ENCODE results near the gene TRAPPC3L. TPM values are rescaled to one million over a fixed set of nuclear protein-coding genes. Genes with fewer than 3 reads are reported as not detected.
A peak's percentile ranks its signal among the peaks of the same experiment; 100 is the strongest.

Gene TRAPPC3L
- total RNA-seq, 1 donor from 2014 or later, result 2.3 TPM

GRCh38 chr6:116557893-116558292, 12.4 kb upstream of the TRAPPC3L start:
- no peaks in the 10 kb centered on the region for H3K27me3 Mint-ChIP-seq (ENCODE audit: low read depth)
- peaks cover 46% of the 10 kb centered on the region for H3K4me1 Mint-ChIP-seq
- no peaks in the 10 kb centered on the region for H3K9me3 Mint-ChIP-seq
- H3K27ac Mint-ChIP-seq, result peak overlapping the region; percentile 84
- peak in 1 of 2 experiments; percentile 60 for DNase-seq (ENCODE audit: low spot score in 2 of 2, unreplicated experiment in 2 of 2)
- TF ChIP-seq, protein P1, sequence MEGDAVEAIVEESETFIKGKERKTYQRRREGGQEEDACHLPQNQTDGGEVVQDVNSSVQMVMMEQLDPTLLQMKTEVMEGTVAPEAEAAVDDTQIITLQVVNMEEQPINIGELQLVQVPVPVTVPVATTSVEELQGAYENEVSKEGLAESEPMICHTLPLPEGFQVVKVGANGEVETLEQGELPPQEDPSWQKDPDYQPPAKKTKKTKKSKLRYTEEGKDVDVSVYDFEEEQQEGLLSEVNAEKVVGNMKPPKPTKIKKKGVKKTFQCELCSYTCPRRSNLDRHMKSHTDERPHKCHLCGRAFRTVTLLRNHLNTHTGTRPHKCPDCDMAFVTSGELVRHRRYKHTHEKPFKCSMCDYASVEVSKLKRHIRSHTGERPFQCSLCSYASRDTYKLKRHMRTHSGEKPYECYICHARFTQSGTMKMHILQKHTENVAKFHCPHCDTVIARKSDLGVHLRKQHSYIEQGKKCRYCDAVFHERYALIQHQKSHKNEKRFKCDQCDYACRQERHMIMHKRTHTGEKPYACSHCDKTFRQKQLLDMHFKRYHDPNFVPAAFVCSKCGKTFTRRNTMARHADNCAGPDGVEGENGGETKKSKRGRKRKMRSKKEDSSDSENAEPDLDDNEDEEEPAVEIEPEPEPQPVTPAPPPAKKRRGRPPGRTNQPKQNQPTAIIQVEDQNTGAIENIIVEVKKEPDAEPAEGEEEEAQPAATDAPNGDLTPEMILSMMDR (IDR thresholded peaks at IDR 0.05; ENCODE audit: unreplicated experiment), result no peak
- no peak overlapping the region for H3K4me3 Mint-ChIP-seq
- H3K36me3 Mint-ChIP-seq, result no peaks in the 10 kb centered on the region

GRCh38 chr6:116556814-116557415, 11.4 kb upstream of the TRAPPC3L start:
- Mint-ChIP-seq H3K4me1 (peaks cover 39% of the 10 kb centered on the region), H3K4me3 (no peak overlapping the region), H3K27ac (peak overlapping the region; percentile 57), H3K9me3 (peaks cover 2% of the 10 kb centered on the region), H3K36me3 (no peaks in the 10 kb centered on the region), H3K27me3 (ENCODE audit: low read depth) (no peaks in the 10 kb centered on the region)
- no peak for DNase-seq (ENCODE audit: low spot score in 2 of 2, unreplicated experiment in 2 of 2)
- TF ChIP-seq, protein P1 (IDR thresholded peaks at IDR 0.05; ENCODE audit: unreplicated experiment), result no peak

DNA sequence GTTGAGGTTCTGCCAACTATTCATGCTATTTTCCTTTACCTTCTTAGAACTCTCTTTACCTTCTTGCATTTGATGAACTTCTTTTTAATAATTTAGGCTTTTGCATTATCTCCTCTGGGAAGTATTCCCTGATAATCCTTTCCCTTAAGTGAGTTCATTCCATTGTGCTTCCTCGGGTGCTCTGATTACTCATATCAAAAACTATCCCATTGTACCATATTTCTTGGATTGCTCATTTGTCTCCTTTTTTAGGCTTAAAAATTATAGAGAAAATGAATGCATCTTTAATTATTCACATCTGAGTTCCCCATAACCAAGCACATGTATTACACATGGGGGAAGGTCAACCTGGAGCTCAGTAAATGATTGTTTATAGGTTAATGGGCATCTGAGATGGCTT, 10.6 kb upstream of the TRAPPC3L start:
- Mint-ChIP-seq H3K27ac (no peak overlapping the region), H3K4me3 (no peak overlapping the region), H3K27me3 (ENCODE audit: low read depth) (no peaks in the 10 kb centered on the region), H3K36me3 (no peaks in the 10 kb centered on the region), H3K9me3 (peaks cover 3% of the 10 kb centered on the region), H3K4me1 (peaks cover 36% of the 10 kb centered on the region)
- no peak for DNase-seq (ENCODE audit: low spot score in 2 of 2, unreplicated experiment in 2 of 2)
- TF ChIP-seq, protein P1 (IDR thresholded peaks at IDR 0.05; ENCODE audit: unreplicated experiment), result no peak

DNA sequence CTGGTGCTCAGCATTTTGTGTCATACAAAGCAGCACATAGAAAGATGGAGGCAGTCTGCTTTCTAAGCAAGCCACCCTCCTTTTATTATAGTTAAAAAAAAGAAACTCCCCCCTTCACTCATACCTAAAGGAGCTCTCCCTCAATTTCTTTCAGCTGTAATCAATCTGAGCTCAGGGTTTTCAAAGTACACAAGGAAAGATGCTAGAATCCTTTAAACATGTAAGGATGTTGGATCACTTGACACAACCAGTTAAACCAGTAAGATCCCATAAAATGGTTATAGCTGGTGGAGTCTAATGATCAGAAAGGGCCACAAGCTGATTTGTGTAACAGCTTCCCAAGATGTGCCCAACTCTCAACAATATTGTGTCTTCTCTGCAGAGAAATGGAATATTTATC, 8.0 kb upstream of the TRAPPC3L start, which contains the start of gene CALHM4:
TSS of gene CALHM4 (plus strand) at position 301 of the 400 bp plus-strand sequence. CDS start at position 344, 43 bp downstream.
- H3K4me1 Mint-ChIP-seq, result peaks cover 13% of the 10 kb centered on the region
- no peaks in the 10 kb centered on the region for H3K27me3 Mint-ChIP-seq (ENCODE audit: low read depth)
- TF ChIP-seq, protein P1 (IDR thresholded peaks at IDR 0.05; ENCODE audit: unreplicated experiment), result no peak
- DNase-seq (ENCODE audit: low spot score in 2 of 2, unreplicated experiment in 2 of 2), result no peak
- no peak within 1 kb of the TSS for H3K27ac Mint-ChIP-seq
- H3K36me3 Mint-ChIP-seq, result no peaks in the 10 kb centered on the region
- H3K9me3 Mint-ChIP-seq, result peaks cover 3% of the 10 kb centered on the region
- no peak within 1 kb of the TSS for H3K4me3 Mint-ChIP-seq

GRCh38 chr6:116550796-116551195, 5.3 kb upstream of the TRAPPC3L start:
- DNase-seq (ENCODE audit: low spot score in 2 of 2, unreplicated experiment in 2 of 2), result no peak
- TF ChIP-seq, protein P1 (IDR thresholded peaks at IDR 0.05; ENCODE audit: unreplicated experiment), result no peak
- no peaks in the 10 kb centered on the region for H3K36me3 Mint-ChIP-seq
- H3K27me3 Mint-ChIP-seq (ENCODE audit: low read depth), result no peaks in the 10 kb centered on the region
- H3K27ac Mint-ChIP-seq, result no peak overlapping the region
- no peak overlapping the region for H3K4me3 Mint-ChIP-seq
- peaks cover 2% of the 10 kb centered on the region for H3K4me1 Mint-ChIP-seq
- peaks cover 3% of the 10 kb centered on the region for H3K9me3 Mint-ChIP-seq

Measured in mesothelial cell of epicardium (in vitro differentiated cells).